ENCODE measurements around the gene OPCML.

The OPCML gene

DNA sequence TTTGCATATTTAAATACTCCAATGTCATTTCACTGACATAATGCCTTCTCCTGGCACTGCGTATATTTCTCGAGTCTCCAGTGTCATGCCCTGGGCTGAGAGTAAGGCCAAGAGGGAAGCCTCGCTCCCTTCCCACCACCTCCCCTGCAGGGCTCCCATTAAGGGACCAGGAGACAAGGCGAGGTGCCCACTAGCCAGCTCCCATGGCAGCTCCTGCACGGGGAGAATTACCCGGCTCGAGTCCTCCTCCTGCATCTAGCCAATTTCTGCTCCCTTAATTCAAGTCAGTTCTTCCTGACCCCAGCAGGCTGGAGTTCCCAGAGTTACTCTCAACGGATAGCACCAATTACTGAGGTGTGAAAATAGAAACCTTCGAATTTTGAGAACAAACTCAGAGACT is 31.9 kb downstream of the OPCML start:
- TF ChIP-seq, protein P1, sequence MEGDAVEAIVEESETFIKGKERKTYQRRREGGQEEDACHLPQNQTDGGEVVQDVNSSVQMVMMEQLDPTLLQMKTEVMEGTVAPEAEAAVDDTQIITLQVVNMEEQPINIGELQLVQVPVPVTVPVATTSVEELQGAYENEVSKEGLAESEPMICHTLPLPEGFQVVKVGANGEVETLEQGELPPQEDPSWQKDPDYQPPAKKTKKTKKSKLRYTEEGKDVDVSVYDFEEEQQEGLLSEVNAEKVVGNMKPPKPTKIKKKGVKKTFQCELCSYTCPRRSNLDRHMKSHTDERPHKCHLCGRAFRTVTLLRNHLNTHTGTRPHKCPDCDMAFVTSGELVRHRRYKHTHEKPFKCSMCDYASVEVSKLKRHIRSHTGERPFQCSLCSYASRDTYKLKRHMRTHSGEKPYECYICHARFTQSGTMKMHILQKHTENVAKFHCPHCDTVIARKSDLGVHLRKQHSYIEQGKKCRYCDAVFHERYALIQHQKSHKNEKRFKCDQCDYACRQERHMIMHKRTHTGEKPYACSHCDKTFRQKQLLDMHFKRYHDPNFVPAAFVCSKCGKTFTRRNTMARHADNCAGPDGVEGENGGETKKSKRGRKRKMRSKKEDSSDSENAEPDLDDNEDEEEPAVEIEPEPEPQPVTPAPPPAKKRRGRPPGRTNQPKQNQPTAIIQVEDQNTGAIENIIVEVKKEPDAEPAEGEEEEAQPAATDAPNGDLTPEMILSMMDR (conservative IDR thresholded peaks at IDR 0.05; ENCODE audit: low read length): no peak
- DNase-seq (ENCODE audit: low read depth): no peak
- H3K4me3 ChIP-seq (ENCODE audit: low read length): no peak overlapping the region

DNA sequence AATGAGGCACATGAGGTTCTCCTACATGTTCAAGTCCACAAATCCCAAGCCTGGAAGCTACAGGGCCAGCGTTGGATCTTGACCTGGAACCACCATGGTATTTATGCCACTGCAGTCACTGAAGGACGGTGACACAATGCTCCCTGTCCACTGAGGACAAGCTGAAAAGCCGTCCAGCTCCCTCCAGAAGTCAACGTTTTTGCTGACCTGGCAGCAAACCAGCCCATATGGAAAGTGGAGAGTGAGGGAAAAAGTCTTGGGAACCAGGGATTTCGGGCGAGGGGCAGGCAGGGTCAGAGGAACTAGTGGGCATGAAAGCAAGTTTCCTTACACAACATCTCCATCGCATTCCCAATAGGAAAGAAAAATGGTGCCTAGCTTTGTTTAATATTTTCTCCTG is 33.3 kb downstream of the OPCML start:
- no peak overlapping the region for H3K4me3 ChIP-seq (ENCODE audit: low read length)
- DNase-seq (ENCODE audit: low read depth): no peak
- TF ChIP-seq, protein P1 (conservative IDR thresholded peaks at IDR 0.05; ENCODE audit: low read length): no peak

DNA sequence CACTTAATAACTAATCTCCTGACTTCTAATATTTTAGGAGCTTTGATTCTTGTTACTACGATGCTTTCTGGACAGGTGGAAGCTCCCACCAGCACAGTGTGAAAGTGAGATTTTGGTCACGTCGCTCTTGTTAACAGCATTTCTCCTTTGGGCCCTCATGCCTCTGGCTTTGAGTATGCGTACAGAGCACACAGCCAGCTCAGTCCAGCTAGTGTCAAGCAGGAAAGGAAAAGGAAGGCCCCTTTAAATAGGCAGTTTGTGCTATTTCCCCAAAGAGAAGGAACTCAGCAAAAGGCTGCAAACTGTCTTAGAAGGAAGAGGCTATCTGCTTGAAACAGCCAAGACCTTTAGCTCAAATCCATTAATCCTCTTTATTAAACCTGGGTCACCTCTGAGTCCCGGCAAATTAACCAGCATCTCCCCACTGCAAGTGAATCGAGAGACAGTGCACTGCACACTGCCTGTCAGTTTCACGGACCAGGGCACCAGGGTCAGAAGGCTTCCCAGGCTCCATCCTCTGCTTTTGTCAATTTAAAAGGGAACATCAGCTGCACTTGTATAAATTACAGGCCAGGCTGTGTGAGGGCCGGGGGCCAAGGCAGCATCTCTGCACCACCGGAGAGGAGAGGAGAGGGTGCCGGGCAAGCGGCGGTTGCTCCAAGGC is 34.7 kb downstream of the OPCML start:
- TF ChIP-seq, protein P1 (conservative IDR thresholded peaks at IDR 0.05; ENCODE audit: low read length): no peak
- no peak for DNase-seq (ENCODE audit: low read depth)
- no peak overlapping the region for H3K4me3 ChIP-seq (ENCODE audit: low read length)

DNA sequence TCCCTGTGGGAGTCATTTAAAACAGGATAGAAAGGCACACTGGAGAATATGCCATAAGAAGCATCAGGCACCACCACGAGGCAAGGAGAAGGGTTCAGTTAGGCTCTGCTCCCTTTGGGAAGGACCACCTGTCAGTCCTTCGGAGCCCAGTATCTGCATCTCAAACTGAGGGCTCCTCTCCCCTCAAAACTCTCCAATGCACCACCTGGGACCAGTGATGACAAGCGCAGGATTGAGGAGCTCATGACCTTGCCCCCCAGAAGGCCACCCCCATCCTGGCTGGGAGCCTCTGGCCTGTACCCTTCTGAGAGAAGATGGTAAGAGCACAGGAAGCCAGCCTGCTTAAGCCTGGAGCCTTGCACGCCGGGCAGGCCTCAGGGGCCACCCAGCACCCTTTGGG is 39.4 kb downstream of the OPCML start:
- TF ChIP-seq, protein P1 (conservative IDR thresholded peaks at IDR 0.05; ENCODE audit: low read length): no peak
- no peak overlapping the region for H3K4me3 ChIP-seq (ENCODE audit: low read length)
- no peak for DNase-seq (ENCODE audit: low read depth)

DNA sequence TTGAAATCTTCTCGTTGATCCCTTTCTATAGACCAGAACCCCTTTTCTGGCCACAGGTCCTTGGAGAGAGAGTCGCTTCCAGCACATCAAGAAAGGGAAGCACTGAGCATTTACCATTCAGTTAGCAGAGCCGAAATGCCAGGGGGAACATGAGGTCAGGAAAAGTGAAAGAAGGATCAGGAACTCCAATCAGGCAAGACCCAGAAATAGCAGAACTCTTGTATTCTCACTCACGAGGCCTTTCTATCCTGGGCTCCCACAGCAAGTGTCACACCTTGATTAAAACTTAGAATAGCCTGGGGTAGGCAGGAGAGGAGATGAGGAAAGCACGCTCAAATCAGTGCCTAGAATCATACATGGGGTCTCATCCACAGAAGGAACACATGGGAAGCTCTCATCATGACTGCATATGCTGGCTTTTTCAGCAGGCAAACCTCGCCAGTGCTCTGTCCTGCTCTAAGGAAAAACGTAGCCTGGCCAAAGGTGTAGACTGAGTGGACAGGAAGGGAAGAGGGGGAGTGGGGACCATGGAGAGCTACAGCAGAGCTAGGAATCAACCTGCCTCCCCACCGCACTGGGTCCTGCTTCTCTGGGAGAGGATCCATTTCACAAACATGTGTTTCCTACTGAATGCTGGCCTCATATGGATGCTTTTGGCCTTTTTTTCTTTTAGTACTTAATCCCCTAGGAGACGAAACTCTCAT is 40.5 kb downstream of the OPCML start:
- H3K4me3 ChIP-seq (ENCODE audit: low read length): no peak overlapping the region
- no peak for DNase-seq (ENCODE audit: low read depth)
- TF ChIP-seq, protein P1 (conservative IDR thresholded peaks at IDR 0.05; ENCODE audit: low read length): no peak

DNA sequence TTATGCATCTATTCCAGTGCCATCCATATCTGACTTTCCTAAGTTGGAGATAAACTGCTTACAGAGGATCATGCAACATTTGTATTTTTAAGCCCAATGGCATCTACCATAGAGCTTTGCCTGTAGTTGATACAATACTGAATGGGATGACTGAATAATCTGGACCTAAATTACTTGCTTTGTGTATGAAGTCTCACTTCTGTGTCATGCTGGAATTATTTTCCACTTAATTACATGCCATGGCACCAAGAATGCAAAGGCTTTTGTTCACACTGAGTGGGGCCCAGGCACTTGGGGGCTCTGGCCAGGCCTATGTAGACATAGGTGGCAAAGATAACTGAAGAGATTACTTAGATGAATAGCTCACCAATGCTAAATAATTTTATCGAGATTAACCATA is 51.6 kb downstream of the OPCML start:
- TF ChIP-seq, protein P1 (conservative IDR thresholded peaks at IDR 0.05; ENCODE audit: low read length): no peak
- DNase-seq (ENCODE audit: low read depth): no peak
- H3K4me3 ChIP-seq (ENCODE audit: low read length): no peak overlapping the region

DNA sequence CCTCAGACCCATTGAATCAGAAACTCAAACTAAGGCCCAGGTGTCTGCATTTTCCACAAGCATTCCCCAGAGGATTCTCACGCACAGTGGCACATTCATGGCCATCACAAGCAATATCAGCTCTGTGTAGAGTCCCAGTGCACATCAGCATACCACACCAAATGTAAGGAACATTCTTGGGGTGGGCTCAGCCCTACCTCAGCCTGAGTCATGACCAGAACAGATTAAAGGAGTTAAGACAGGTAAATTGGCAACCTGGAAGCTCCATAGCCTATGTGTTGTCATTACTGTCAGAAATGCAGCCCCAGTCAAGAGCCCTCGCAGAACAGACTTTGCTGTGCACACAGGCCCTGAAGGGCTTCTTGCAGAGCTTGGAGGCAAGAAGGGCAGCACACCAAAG is 53.1 kb downstream of the OPCML start:
- no peak for DNase-seq (ENCODE audit: low read depth)
- H3K4me3 ChIP-seq (ENCODE audit: low read length): no peak overlapping the region
- TF ChIP-seq, protein P1 (conservative IDR thresholded peaks at IDR 0.05; ENCODE audit: low read length): no peak

Measured in AG10803 (cell line).